Measurements from ENCODE around the gene ZBED1. TPM values are rescaled to one million over a fixed set of nuclear protein-coding genes. Genes with fewer than 3 reads are reported as not detected.

The ZBED1 gene
- total RNA-seq = 10 to 100 TPM; 39.2 to 65.7 (median 45.1) TPM
- polyA plus RNA-seq = 10 to 100 TPM; 11.3 to 24.2 (median 14.5) TPM
- long read RNA-seq, donor 1, full-length matches to known transcripts = 10 of 10 reads
- long read RNA-seq, donor 1, partial matches to known transcripts = 0 of 10 reads
- long read RNA-seq, donor 1, other reads (novel, unspliced or antisense) = 0 of 10 reads
- long read RNA-seq, donor 2, full-length matches to known transcripts = 10 of 10 reads
- long read RNA-seq, donor 2, partial matches to known transcripts = 0 of 10 reads
- long read RNA-seq, donor 2, other reads (novel, unspliced or antisense) = 0 of 10 reads

DNA sequence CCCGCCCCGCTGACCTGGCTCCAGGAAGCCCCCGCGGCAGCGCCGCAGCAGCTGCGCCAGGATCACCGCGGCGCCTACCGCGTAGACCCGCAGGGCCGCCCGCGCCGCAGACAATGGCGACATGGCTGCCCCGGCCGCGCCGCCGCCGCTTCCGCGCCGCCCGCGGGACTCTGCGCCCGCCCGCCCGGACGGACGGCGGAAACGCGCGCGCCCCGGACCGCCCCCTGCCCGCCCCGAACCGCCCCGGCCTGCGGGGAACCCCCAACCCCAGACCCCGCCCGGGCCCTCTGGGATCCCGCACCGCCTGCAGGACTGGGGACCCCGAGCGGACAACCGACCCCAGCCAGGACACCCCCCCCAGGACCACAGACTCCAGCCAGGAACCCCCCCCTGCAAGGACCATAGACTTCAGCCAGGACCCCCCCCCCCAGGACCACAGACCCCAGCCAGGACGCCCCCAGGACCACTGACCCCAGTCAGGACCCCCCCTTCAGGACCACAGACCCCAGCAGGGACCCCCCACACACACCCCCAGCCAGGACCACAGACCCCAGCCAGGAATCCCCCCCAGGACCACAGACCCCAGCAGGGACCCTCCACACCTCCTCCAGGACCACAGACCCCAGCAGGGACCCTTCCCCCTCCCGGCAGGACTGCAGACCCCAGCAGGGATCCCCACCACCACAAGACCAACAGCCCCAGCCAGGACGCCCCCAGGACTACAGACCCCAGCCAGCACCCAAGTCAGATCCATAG is at the start of gene ZBED1, which contains the start of gene DHRSX:
TSS of gene ZBED1 (minus strand) at position 174 of the 756 bp plus-strand sequence. CDS start 10,257 bp downstream, outside the sequence.
TSS of gene DHRSX (minus strand) at position 174 of the 756 bp plus-strand sequence. CDS start at position 123, 51 bp downstream.
- intact Hi-C loops (cut with DNase I; ENCODE audit: low total_unique reads) = no loop called here

DNA sequence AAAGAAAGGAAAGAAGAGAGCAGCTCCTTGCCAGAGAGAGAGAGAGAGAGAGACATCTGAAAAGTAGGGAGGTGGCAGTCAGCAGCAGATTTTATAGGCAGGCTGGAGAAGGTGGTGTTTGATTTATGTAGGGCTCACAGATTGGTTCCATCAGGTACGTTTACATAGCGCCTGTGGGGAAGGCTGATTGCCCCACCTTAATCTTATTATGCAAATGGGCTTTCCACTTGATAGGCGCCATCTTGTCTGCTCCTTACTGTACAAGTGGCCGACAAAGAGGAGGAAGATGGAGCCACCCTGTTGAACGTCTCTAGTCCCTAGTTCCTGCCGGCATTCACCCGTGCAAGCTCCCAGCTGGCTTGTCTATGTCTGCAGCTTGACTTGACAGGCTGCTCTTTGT is 49.1 kb upstream of the ZBED1 start:
- H3K27ac ChIP-seq = no peak overlapping the region
- WGBS, 5 donors = 64 to 71% (median 68%) methylated on average over 7 of the region's 7 CpGs
- no peak for DNase-seq
- H3K36me3 ChIP-seq = no peaks in the 10 kb centered on the region
- TF ChIP-seq POLR2A (IDR thresholded peaks at IDR 0.05) (no peak), POLR2AphosphoS5 (IDR thresholded peaks at IDR 0.05) (no peak)
- TF ChIP-seq, protein P1, sequence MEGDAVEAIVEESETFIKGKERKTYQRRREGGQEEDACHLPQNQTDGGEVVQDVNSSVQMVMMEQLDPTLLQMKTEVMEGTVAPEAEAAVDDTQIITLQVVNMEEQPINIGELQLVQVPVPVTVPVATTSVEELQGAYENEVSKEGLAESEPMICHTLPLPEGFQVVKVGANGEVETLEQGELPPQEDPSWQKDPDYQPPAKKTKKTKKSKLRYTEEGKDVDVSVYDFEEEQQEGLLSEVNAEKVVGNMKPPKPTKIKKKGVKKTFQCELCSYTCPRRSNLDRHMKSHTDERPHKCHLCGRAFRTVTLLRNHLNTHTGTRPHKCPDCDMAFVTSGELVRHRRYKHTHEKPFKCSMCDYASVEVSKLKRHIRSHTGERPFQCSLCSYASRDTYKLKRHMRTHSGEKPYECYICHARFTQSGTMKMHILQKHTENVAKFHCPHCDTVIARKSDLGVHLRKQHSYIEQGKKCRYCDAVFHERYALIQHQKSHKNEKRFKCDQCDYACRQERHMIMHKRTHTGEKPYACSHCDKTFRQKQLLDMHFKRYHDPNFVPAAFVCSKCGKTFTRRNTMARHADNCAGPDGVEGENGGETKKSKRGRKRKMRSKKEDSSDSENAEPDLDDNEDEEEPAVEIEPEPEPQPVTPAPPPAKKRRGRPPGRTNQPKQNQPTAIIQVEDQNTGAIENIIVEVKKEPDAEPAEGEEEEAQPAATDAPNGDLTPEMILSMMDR (IDR thresholded peaks at IDR 0.05 in 8 of 11, conservative IDR thresholded peaks at IDR 0.05 in 3 of 11) = no peak
- peaks cover 0 to 20% (median 0%) of the 10 kb centered on the region in 7 donors for H3K27me3 ChIP-seq (replicated peaks in 1 of 7)
- H3K9me3 ChIP-seq = peaks cover 0 to 15% (median 0%) of the 10 kb centered on the region in 8 donors
- intact Hi-C loops (cut with DNase I; ENCODE audit: low total_unique reads) = no loop called here
- H3K4me1 ChIP-seq = no peaks in the 10 kb centered on the region
- no peak overlapping the region for H3K4me3 ChIP-seq

More for the DNA sequence above, at the start of gene ZBED1, which contains the start of gene DHRSX:
- TF ChIP-seq, protein P1 (IDR thresholded peaks at IDR 0.05 in 8 of 11, conservative IDR thresholded peaks at IDR 0.05 in 3 of 11) = no peak
- peak; percentile 34 to 57 (median 56) for TF ChIP-seq POLR2AphosphoS5 (IDR thresholded peaks at IDR 0.05)
- Histone ChIP-seq H3K4me3 (peak within 1 kb of the TSS; percentile 64 to 94 (median 80)), H3K36me3 (peaks cover 0 to 12% (median under 1%) of the 10 kb centered on the region in 6 donors), H3K27ac (peak within 1 kb of the TSS; percentile 72 to 94 (median 92)), H3K4me1 (peaks cover 26 to 48% (median 37%) of the 10 kb centered on the region in 6 donors), H3K9me3 (no peaks in the 10 kb centered on the region), H3K27me3 (replicated peaks in 1 of 7) (no peaks in the 10 kb centered on the region)
- peak; percentile 93 for DNase-seq
- WGBS, 5 donors = 4 to 100% (median 53%) methylated on average over 1 to 57 of the region's 57 CpGs

DNA sequence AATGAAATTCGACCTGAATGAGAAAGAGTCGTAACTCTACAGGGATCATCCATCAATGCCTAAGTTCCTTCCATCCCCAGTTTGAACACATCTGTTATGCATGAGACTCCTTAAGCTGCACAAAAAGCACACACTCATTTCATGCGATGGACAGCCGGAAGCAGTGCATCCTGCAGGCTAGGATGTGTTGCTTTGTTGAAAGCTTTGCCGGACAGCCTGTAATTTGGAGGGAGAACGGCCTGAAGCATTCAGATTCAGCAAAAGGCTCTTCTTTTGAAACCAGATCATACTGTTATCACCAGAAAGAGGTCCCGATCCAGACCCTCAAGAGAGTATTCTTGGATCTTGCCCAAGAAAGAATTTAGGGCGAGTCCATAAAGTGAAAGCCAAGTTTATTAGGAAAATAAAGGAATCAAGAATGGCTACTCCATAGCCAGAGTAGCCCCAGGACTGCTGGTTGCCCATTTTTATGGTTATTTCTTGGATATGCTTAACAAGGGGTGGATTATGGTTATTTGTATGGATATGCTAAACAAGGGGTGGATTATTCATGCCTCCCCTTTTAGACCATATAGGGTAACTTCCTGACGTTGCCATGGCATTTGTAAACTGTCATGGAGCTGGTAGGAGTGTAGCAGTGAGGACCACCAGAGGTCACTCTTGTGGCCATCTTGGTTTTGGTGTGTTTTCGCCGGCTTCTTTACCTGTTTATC is 48.1 kb upstream of the ZBED1 start:
- WGBS, 5 donors = 57 to 73% (median 69%) methylated on average over 11 of the region's 11 CpGs
- no peaks in the 10 kb centered on the region for H3K36me3 ChIP-seq
- TF ChIP-seq POLR2AphosphoS5 (IDR thresholded peaks at IDR 0.05) (no peak), POLR2A (IDR thresholded peaks at IDR 0.05) (no peak)
- TF ChIP-seq, protein P1 (IDR thresholded peaks at IDR 0.05 in 8 of 11, conservative IDR thresholded peaks at IDR 0.05 in 3 of 11) = no peak
- H3K9me3 ChIP-seq = peaks cover 0 to 15% (median 0%) of the 10 kb centered on the region in 8 donors
- DNase-seq = no peak
- intact Hi-C loops (cut with DNase I; ENCODE audit: low total_unique reads) = no loop called here
- no peaks in the 10 kb centered on the region for H3K4me1 ChIP-seq
- H3K27ac ChIP-seq = no peak overlapping the region
- H3K27me3 ChIP-seq (replicated peaks in 1 of 7) = peaks cover 0 to 14% (median 0%) of the 10 kb centered on the region in 7 donors
- H3K4me3 ChIP-seq = no peak overlapping the region
